T-helper 1 cell treated with Interleukin-12 subunit alpha and Interleukin-12 subunit beta and Interleukin-4 antibody, amounts not matched to agents 30 μg/mL and 1 μg/mL, for 36 hours (primary cell): Measurements from ENCODE around the gene WTAP.
"Not testable (repeated sequence)": the region's sequence is repeated elsewhere in the genome, so short reads cannot be mapped to it uniquely, and the experiment has no call there.

Experiments used
- H3K27ac Mint-ChIP-seq: one replicate; pipeline ENCODE4 v1.8.0; 2021; ENCODE audit warnings: mild to moderate bottlenecking, mixed read lengths
- H3K27me3 Mint-ChIP-seq: one replicate; pipeline ENCODE4 v1.8.0; 2021; ENCODE audit warnings: low read depth, mixed read lengths
- H3K36me3 Mint-ChIP-seq: one replicate; pipeline ENCODE4 v1.8.0; 2021; ENCODE audit warnings: low read depth, mixed read lengths
- H3K4me1 Mint-ChIP-seq: one replicate; pipeline ENCODE4 v1.8.0; 2021; ENCODE audit warnings: low read depth, mixed read lengths
- H3K4me3 Mint-ChIP-seq: one replicate; pipeline ENCODE4 v1.8.0; 2021; ENCODE audit warnings: mild to moderate bottlenecking, moderate library complexity, mixed read lengths
- H3K9me3 Mint-ChIP-seq: one replicate; pipeline ENCODE4 v1.8.0; 2021; ENCODE audit warnings: mixed read lengths

Gene WTAP

DNA sequence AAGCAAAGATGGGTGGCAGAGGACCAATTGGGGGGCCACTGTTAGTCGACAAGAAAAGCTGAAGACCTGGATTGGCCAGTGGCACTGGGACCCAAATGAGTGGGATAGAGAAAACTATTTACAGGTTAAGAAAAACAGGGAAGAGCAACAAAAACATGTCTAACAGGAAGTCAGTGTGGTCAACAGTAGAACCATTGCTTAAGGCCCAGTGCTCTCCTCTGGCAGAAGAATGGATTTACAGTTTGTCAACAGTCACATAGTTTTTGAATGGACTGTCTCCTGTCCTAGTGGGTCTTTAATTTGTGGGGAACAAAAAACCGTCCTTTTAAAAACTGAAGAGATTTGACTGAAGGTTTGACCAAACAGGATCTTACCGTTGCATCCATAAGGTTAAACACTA lies 12.1 kb upstream of the WTAP start:
- no peaks in the 10 kb centered on the region for H3K27me3 Mint-ChIP-seq
- H3K9me3 Mint-ChIP-seq: no peaks in the 10 kb centered on the region
- H3K27ac Mint-ChIP-seq: no peak overlapping the region
- H3K36me3 Mint-ChIP-seq: no peaks in the 10 kb centered on the region
- H3K4me3 Mint-ChIP-seq: no peak overlapping the region
- peaks cover 8% of the 10 kb centered on the region for H3K4me1 Mint-ChIP-seq

DNA sequence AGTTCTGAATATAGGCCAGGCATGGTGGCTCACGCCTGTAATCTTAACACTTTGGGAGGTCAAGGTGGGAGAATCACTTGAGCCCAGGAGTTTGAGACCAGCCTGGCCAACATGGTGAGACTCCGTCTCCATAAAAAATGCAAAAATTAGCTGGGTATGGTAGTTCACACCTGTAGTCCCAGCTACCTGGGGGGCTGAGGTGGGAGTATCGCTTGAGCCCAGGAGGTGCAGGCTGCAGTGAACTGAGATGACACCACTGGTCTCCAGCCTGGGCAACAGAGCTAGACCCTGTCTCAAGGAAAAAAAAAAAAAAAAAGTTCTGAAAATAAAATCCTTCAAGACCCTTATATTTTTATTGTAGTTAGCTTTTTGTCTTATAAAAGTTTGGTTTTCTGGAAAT lies 11.7 kb upstream of the WTAP start:
- Mint-ChIP-seq H3K4me1 (peaks cover 8% of the 10 kb centered on the region), H3K9me3 (no peaks in the 10 kb centered on the region), H3K4me3 (no peak overlapping the region), H3K36me3 (no peaks in the 10 kb centered on the region), H3K27me3 (no peaks in the 10 kb centered on the region), H3K27ac (no peak overlapping the region)

DNA sequence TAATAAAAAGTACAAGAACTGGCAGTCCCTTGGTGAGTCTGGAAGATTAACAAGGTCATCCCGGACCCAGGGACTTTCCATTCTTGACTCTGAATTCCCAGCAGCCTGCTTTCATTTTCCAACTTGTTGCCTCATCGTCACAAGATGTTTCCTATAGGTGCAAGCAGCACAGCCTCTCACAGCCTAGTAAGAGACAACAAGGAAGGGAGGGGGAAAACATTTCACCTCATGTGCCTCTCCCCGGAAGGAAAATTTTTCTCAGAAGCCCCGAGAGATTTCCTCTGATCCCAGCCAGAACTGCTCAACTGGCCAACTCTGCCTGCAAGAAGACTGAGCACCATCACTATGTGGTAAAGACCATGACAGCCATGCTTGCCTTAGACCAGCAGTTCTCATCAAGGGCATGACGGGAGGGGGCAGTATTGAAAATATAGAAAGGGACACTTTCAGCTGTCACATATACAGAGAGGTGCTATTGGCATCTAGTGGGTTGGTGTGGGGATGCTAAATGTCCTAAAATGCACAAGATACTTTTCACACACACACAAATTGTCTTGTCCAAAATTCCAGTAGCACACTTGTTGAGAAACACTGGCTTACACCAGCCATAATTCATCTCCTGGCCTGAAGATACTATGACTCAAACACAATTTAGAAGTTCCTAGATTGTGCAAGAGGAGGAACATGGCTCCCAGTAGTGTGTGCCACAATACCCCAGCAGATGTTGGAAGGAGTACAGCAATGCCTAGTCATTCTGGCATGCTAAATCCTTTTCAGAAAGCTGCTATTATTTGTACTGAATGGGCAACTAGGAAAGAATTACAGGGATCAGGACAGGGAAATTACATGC lies 10.8 kb upstream of the WTAP start:
- no peak overlapping the region for H3K27ac Mint-ChIP-seq
- H3K4me1 Mint-ChIP-seq: peaks cover 8% of the 10 kb centered on the region
- H3K36me3 Mint-ChIP-seq: no peaks in the 10 kb centered on the region
- no peak overlapping the region for H3K4me3 Mint-ChIP-seq
- H3K9me3 Mint-ChIP-seq: no peaks in the 10 kb centered on the region
- no peaks in the 10 kb centered on the region for H3K27me3 Mint-ChIP-seq

DNA sequence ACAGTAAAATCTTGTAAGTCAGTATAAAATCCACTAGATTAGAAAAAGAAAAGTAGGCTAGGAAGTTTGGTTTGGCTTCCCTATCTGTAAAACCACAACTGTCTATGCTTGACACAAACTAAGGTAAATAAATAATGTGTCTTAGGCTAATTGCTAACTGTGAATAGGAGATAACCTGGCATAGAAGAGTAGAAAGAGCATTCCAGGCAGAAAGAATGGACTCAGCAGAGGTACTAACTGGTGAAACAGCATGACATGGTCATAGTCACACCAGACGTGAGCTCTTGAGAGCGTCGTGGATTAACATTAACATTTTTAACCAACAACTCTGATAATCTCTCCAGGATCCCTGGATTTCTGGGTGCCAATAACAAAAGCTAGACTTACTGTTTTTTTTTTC lies 8.7 kb upstream of the WTAP start:
- peaks cover 10% of the 10 kb centered on the region for H3K4me1 Mint-ChIP-seq

DNA sequence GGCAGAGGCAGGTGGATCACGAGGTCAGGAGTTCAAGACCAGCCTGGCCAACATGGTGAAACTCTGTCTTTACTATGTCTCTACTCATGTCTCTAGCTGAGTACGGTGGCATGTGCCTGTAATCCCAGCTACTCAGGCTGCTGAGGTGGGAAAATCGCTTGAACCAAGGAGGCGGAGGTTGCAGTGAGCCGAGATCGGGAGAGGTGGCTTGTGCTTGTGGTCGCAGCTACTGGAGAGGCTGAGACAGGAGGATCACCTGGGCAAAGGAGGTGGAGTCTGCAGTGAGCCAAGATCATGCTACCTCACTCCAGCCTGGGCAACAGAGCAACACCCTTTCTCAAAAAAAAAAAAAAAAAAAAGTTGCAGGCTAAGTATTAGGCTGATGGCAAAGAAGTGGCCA lies 8.0 kb upstream of the WTAP start:
- peaks cover 11% of the 10 kb centered on the region for H3K9me3 Mint-ChIP-seq
- peaks cover 17% of the 10 kb centered on the region for H3K36me3 Mint-ChIP-seq
- no peak overlapping the region for H3K4me3 Mint-ChIP-seq
- H3K27me3 Mint-ChIP-seq: no peaks in the 10 kb centered on the region
- H3K27ac Mint-ChIP-seq: no peak overlapping the region
- H3K4me1 Mint-ChIP-seq: peaks cover 10% of the 10 kb centered on the region

More for the DNA sequence above, 8.7 kb upstream of the WTAP start:
- Mint-ChIP-seq H3K27ac (no peak overlapping the region), H3K4me3 (no peak overlapping the region), H3K27me3 (no peaks in the 10 kb centered on the region), H3K9me3 (peaks cover 11% of the 10 kb centered on the region), H3K36me3 (peaks cover 13% of the 10 kb centered on the region)

DNA sequence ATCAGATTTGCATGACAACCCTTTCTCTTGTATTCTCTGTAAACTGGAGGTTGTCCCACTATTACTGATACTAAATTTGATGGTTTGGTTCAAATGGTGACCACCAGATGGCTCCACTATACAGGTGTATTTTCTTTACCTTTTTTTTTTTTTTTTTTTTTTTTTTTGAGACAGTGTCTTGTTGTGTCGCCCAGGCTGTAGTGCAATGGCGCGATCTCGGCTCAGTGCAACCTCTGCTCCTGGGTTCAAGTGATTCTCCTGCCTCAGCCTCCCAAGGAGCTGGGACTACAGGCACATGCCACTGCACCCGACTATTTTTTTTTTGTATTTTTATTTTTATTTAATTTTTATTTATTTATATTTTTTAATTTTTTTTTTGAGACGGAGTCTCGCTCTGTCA lies 6.6 kb upstream of the WTAP start:
- peaks cover 11% of the 10 kb centered on the region for H3K9me3 Mint-ChIP-seq
- no peaks in the 10 kb centered on the region for H3K27me3 Mint-ChIP-seq
- H3K27ac Mint-ChIP-seq: no peak overlapping the region
- no peak overlapping the region for H3K4me3 Mint-ChIP-seq
- peaks cover 19% of the 10 kb centered on the region for H3K36me3 Mint-ChIP-seq
- peaks cover 8% of the 10 kb centered on the region for H3K4me1 Mint-ChIP-seq

DNA sequence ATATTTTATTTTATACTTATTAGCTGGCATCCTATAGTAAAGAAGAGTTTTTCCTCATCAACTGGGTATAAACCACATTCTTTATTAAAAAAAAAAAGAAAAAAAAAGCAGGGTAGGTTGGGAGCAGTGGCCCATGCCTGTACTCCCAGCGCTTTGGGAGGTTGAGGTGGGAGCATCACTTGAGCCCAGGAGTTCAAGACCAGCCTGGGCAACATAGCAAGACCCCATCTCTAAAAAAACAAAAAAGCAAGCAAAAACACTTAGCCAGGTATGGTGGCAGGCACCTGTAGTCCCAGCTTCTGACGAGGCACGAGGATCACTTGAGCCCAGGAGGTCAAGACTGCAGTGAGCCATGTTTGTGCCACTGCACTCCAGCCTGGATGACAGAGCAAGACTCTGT lies 5.3 kb upstream of the WTAP start:
- not testable (repeated sequence) for H3K4me3 Mint-ChIP-seq, H3K27ac Mint-ChIP-seq, H3K27me3 Mint-ChIP-seq
- Mint-ChIP-seq H3K4me1 (peaks cover 15% of the 10 kb centered on the region), H3K36me3 (peaks cover 23% of the 10 kb centered on the region), H3K9me3 (peaks cover 11% of the 10 kb centered on the region)

DNA sequence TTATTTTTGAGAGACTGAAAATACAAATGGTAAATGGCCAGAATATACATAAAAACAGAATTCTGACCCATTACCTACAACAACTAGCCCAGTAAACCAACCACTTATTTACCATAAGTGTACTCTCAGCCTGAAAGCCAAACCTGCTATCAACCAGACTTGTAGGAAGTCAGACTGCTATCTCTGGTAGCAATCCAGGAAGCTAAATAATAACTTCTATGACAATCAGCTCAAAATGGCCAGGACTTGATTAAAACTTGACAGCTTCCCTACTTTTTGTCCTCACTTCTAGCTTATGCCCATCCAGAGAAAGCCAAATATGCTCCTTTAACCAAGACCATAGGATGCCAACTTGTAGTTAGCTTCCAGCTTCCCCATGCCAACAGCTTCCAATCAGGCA lies 4.7 kb upstream of the WTAP start:
- no peak overlapping the region for H3K27ac Mint-ChIP-seq
- peaks cover 15% of the 10 kb centered on the region for H3K4me1 Mint-ChIP-seq
- H3K27me3 Mint-ChIP-seq: no peaks in the 10 kb centered on the region
- peaks cover 23% of the 10 kb centered on the region for H3K36me3 Mint-ChIP-seq
- H3K9me3 Mint-ChIP-seq: peaks cover 11% of the 10 kb centered on the region
- no peak overlapping the region for H3K4me3 Mint-ChIP-seq

DNA sequence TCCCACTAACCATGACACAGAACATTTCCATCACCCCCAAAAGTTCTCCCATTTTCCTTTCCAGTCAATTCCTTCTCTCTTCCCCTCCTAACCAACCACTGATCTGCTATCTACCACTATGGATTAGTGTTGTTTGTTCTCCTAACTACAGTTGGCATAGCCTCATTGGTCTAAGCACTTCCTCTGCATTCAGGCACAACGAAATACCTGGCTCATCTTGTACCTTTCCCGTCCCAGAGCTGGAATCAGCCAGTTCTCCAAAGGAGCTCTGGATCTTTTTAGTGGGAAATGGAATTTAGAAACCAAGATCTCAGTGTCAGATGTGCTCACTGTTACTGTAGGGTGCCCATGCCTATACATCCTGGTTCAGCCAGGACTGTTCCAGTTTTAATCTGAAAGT lies 4.0 kb upstream of the WTAP start:
- no peak overlapping the region for H3K27ac Mint-ChIP-seq

DNA sequence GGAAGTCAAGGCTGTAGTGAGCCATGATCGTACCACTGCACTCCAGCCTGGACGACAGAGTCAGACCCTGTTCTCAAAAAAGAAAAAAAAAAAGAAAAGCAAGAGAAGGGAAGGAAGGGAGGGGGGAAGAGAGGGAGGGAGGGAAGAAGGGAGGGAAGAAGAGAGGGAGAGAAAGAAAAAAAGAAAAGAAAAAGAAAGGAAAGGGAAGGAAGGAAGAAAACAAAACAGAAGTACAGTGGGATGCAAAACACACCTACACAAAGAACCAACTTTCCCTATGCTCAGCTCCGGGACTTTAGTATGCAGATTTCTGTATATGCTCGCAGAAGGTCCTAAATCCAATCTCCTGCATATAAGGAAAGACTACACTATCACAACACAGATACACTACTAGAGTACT lies 2.5 kb upstream of the WTAP start:
- H3K27ac Mint-ChIP-seq: no peak overlapping the region
- H3K36me3 Mint-ChIP-seq: peaks cover 32% of the 10 kb centered on the region
- H3K4me1 Mint-ChIP-seq: peaks cover 29% of the 10 kb centered on the region
- peaks cover 11% of the 10 kb centered on the region for H3K9me3 Mint-ChIP-seq
- H3K27me3 Mint-ChIP-seq: no peaks in the 10 kb centered on the region
- peak overlapping the region; percentile 42 for H3K4me3 Mint-ChIP-seq

More for the DNA sequence above, 4.0 kb upstream of the WTAP start:
- Mint-ChIP-seq H3K4me1 (peaks cover 15% of the 10 kb centered on the region), H3K4me3 (no peak overlapping the region), H3K9me3 (peaks cover 11% of the 10 kb centered on the region), H3K36me3 (peaks cover 26% of the 10 kb centered on the region), H3K27me3 (no peaks in the 10 kb centered on the region)

DNA sequence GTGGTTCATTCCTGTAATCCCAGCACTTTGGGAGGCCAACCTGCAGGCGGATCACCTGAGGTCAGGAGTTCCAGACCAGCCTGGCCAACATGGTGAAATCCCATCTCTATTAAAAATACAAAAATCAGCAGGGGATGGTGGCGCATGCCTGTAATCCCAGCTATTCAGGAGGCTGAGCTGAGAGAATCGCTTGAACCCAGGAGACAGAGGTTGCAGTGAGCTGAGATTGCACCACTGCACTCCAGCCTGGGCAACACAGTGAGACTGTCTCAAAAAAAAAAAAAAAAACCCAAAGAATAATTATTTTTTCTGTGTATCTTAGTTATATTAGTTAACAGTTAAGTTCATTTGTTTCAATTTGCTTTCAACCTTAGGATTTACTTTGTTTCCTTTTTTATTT lies 2.1 kb upstream of the WTAP start:
- not testable (repeated sequence) for H3K27ac Mint-ChIP-seq, H3K4me3 Mint-ChIP-seq, H3K27me3 Mint-ChIP-seq
- Mint-ChIP-seq H3K4me1 (peaks cover 30% of the 10 kb centered on the region), H3K9me3 (peaks cover 11% of the 10 kb centered on the region), H3K36me3 (peaks cover 33% of the 10 kb centered on the region)

DNA sequence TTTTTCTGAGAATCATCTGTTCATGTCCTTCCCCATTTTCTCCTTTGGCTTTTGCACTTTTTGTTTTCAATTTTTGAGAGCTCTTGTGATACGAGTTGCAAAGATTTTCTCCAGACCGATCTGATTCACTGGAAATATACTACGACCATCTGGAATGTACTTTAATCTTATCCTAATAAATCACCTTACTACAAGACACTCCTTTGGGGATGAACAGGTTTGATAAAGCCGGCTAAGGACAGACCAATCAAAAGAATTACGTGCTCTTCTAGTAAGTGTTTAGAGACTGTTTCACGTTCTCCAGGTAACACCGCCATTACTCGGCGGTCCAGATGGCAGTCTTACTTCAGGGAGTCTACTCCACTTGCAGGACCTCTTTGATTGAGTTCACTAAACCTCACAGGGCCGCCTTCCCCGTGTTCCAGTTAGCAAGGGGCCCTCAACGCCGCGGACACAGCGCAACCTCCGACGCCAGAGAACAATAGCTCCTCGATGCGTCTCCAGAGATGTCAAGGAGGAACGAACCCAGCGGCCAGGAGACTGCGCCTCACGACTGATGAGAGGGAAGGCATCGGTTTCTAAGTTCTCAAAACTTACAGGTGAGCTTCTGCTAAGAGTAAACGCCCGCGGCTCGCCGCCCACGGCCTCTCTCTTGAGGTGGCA lies 920 bp upstream of the WTAP start:
- peak overlapping the region; percentile 99 for H3K27ac Mint-ChIP-seq
- peaks cover 39% of the 10 kb centered on the region for H3K36me3 Mint-ChIP-seq
- peak overlapping the region; percentile 97 for H3K4me3 Mint-ChIP-seq
- H3K4me1 Mint-ChIP-seq: peaks cover 35% of the 10 kb centered on the region
- H3K9me3 Mint-ChIP-seq: peaks cover 11% of the 10 kb centered on the region
- no peaks in the 10 kb centered on the region for H3K27me3 Mint-ChIP-seq

DNA sequence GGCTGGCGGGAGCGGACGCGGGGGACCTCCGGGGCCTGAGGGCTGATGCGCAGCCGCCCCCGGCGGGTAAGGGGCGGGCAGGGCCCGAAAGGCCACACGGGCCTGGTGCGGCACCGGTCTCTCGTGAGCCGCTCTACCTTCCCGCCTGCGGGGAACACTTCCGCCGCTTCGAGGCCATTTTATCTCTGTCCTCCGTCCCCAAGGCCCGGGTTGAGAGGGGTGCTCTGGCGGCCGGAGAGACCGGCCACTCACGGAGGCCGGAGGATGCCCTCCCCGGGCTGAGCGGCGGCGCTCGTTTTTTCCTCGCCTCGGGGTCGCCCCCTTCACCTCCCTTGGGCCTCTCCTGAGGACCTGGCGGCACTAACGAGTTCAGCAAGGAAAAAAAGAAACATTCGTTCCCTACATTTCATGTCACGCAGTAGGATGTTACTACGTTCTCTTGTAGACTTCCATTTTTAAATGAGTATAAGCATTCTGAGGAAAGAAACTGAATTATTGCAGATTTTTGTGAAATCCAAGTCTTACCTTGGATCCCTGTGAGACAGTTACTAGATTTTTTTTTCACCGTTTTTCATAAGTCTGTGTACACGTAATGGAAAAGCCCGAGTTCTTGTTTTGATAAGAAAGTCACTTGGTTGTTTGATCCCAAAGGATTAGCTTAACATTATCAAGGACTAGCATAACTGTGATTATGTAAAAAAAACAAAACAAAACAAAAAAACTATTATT lies 575 bp downstream of the WTAP start:
- Mint-ChIP-seq H3K27ac (peak overlapping the region; percentile 91), H3K27me3 (no peaks in the 10 kb centered on the region), H3K36me3 (peaks cover 36% of the 10 kb centered on the region), H3K9me3 (peaks cover 5% of the 10 kb centered on the region), H3K4me3 (peak overlapping the region; percentile 90), H3K4me1 (peaks cover 40% of the 10 kb centered on the region)

DNA sequence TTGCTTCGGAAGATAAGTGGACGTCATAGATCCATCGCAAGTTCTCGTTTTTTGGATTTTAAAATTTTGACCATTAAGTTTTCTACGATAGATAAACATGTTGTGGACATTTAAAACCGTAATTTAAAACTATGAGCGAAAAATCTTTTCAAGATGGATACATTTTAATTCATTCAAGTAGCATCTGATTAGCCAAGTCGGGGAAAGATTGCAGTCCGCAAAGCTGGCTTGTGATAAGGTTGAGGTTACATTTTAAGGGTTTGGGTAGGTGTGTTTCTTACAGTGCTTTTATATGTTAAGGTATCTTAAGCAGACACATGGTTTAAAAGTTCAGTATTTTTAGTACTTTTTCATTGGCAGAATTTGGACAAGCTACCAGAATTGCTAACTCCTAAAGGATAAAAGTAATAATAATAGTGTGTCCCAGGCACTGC lies 1.2 kb downstream of the WTAP start:
- peak overlapping the region; percentile 91 for H3K27ac Mint-ChIP-seq
- peak overlapping the region; percentile 90 for H3K4me3 Mint-ChIP-seq
- no peaks in the 10 kb centered on the region for H3K27me3 Mint-ChIP-seq
- H3K36me3 Mint-ChIP-seq: peaks cover 31% of the 10 kb centered on the region
- H3K4me1 Mint-ChIP-seq: peaks cover 39% of the 10 kb centered on the region
- no peaks in the 10 kb centered on the region for H3K9me3 Mint-ChIP-seq
